OCI-LY1 (cell line): ENCODE data around the gene STX12.
"Not testable (repeated sequence)": the region's sequence is repeated elsewhere in the genome, so short reads cannot be mapped to it uniquely, and the experiment has no call there.

ENCODE experiments used
- H2AFZ ChIP-seq: fragments of 200-600 bp; sonication (generic), shearing (Covaris generic); 2 replicates; pipeline ENCODE4 v1.6.0; 2014; ENCODE audit warnings: antibody characterized with exemption, mild to moderate bottlenecking, low read length
- H3F3A ChIP-seq: fragments of 200-600 bp; sonication (generic), shearing (Covaris generic); 2 replicates; pipeline ENCODE4 v1.6.0; 2014; ENCODE audit warnings: mild to moderate bottlenecking, antibody characterized with exemption, low read length, moderate library complexity; ENCODE audit not compliant: insufficient read depth
- H3K27ac ChIP-seq: fragments of 200-600 bp; sonication (generic); 2 replicates; pipeline ENCODE4 v1.5.1; 2014; ENCODE audit warnings: low read length, mixed run types, mild to moderate bottlenecking, low read depth; ENCODE audit not compliant: poor library complexity, severe bottlenecking
- H3K27me3 ChIP-seq: fragments of 200-600 bp; sonication (generic); 2 replicates; pipeline ENCODE4 v1.6.0; 2014; ENCODE audit warnings: antibody characterized with exemption, mild to moderate bottlenecking, low read length, moderate library complexity; ENCODE audit not compliant: insufficient read depth
- H3K36me3 ChIP-seq: fragments of 200-600 bp; sonication (generic); 2 replicates; pipeline ENCODE4 v1.6.1; 2014; ENCODE audit warnings: mild to moderate bottlenecking, antibody characterized with exemption, low read length, moderate library complexity, mixed read lengths; ENCODE audit not compliant: insufficient read depth
- H3K4me1 ChIP-seq: fragments of 200-600 bp; sonication (generic); 2 replicates; pipeline ENCODE4 v1.5.1; 2014; ENCODE audit warnings: mild to moderate bottlenecking, low read length, moderate library complexity; ENCODE audit not compliant: insufficient read depth, severe bottlenecking
- H3K4me2 ChIP-seq: fragments of 200-600 bp; sonication (generic), shearing (Covaris generic); 2 replicates; pipeline ENCODE4 v1.6.1; 2014; ENCODE audit warnings: low read length
- H3K4me3 ChIP-seq: fragments of 200-600 bp; sonication (generic); 2 replicates; pipeline ENCODE4 v1.5.1; 2014; ENCODE audit warnings: low read length, low read depth, mild to moderate bottlenecking, mixed read lengths; ENCODE audit not compliant: poor library complexity, severe bottlenecking
- H3K79me2 ChIP-seq: fragments of 200-600 bp; shearing (Covaris generic); 2 replicates; pipeline ENCODE4 v1.6.1; 2016; ENCODE audit warnings: mixed run types, low read length, mixed read lengths; ENCODE audit not compliant: insufficient read depth
- H3K9ac ChIP-seq: fragments of 200-600 bp; sonication (generic), shearing (Covaris generic); 2 replicates; pipeline ENCODE4 v1.6.1; 2014; ENCODE audit warnings: mild to moderate bottlenecking, low read length, mixed read lengths
- H3K9me2 ChIP-seq: fragments of 200-600 bp; sonication (generic), shearing (Covaris generic); 2 replicates; pipeline ENCODE4 v1.6.1; 2014; ENCODE audit warnings: low read depth, mild to moderate bottlenecking, low read length, mixed read lengths
- H3K9me3 ChIP-seq: fragments of 200-600 bp; shearing (Covaris generic); 2 replicates; pipeline ENCODE4 v1.6.1; 2014; ENCODE audit warnings: low read length, mixed read lengths
- H4K20me1 ChIP-seq: fragments of 200-600 bp; sonication (generic), shearing (Covaris generic); 2 replicates; pipeline ENCODE4 v1.6.0; 2016; ENCODE audit warnings: mild to moderate bottlenecking, low read length; ENCODE audit not compliant: insufficient read depth
- CTCF ChIP-seq: fragments of 200-600 bp; sonication (generic), shearing (Covaris generic); IDR thresholded peaks from 2 replicates; pipeline ENCODE4 v1.5.1; 2017; ENCODE audit warnings: mild to moderate bottlenecking, antibody characterized with exemption, low read length, moderate library complexity, mixed read lengths
- EZH2 ChIP-seq: fragments of 200-600 bp; sonication (generic), shearing (Covaris generic); IDR thresholded peaks from 2 replicates; pipeline ENCODE4 v1.8.0; 2017; ENCODE audit warnings: borderline replicate concordance, mixed run types, mild to moderate bottlenecking, antibody characterized with exemption, low read length, moderate library complexity, mixed read lengths

The STX12 gene

GRCh38 chr1:27823784-27824183 is 50.8 kb downstream of the STX12 start:
- no peak overlapping the region for H3K9ac ChIP-seq
- H3K36me3 ChIP-seq: peaks cover 32% of the 10 kb centered on the region

DNA sequence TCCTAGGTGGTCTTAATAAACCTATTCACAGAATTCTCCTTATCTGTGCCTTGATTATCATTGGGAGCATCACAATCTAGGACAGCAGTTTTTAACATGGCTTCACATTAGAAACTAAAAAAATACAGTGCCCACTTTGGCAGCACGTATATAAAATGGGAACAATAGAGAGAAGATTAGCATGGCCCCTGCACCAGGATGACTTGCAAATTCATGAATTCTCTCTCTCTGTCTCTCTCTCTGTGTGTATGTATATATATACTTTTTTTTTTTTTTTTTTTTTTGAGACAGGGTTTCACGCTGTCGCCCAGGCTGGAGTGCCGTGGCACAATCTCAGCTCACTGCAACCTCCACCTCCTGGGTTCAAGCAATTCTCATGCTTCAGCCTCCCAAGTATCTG is 51.4 kb downstream of the STX12 start:
- no peak overlapping the region for H2AFZ ChIP-seq
- peaks cover 27% of the 10 kb centered on the region for H3K36me3 ChIP-seq
- no peaks in the 10 kb centered on the region for H3K27me3 ChIP-seq
- H3K4me1 ChIP-seq: no peaks in the 10 kb centered on the region
- H3K27ac ChIP-seq: no peak overlapping the region
- H3K9ac ChIP-seq: no peak overlapping the region
- H3K79me2 ChIP-seq: no peaks in the 10 kb centered on the region
- no peaks in the 10 kb centered on the region for H3K9me3 ChIP-seq
- no peak for TF ChIP-seq CTCF
- TF ChIP-seq EZH2: no peak
- H3K4me3 ChIP-seq: no peak overlapping the region
- H3K4me2 ChIP-seq: no peak overlapping the region
- H4K20me1 ChIP-seq: no peaks in the 10 kb centered on the region
- no peaks in the 10 kb centered on the region for H3K9me2 ChIP-seq
- peaks cover 10% of the 10 kb centered on the region; the same call in 1 of the 2 replicates for H3F3A ChIP-seq

More at GRCh38 chr1:27823784-27824183, 50.8 kb downstream of the STX12 start:
- no peaks in the 10 kb centered on the region for H3K79me2 ChIP-seq
- no peaks in the 10 kb centered on the region for H3K9me2 ChIP-seq
- no peaks in the 10 kb centered on the region for H3K4me1 ChIP-seq
- H4K20me1 ChIP-seq: no peaks in the 10 kb centered on the region
- TF ChIP-seq EZH2: no peak
- TF ChIP-seq CTCF: no peak
- no peak overlapping the region for H3K4me3 ChIP-seq
- H3K4me2 ChIP-seq: no peak overlapping the region
- H3K27ac ChIP-seq: no peak overlapping the region
- peaks cover 10% of the 10 kb centered on the region; the same call in 1 of the 2 replicates for H3F3A ChIP-seq
- no peaks in the 10 kb centered on the region for H3K9me3 ChIP-seq
- H2AFZ ChIP-seq: no peak overlapping the region
- no peaks in the 10 kb centered on the region for H3K27me3 ChIP-seq

- H3K4me2 ChIP-seq: peak overlapping the region; percentile 89
- H3K4me1 ChIP-seq: peaks cover 22% of the 10 kb centered on the region
- H3F3A ChIP-seq, H2AFZ ChIP-seq, H3K27ac ChIP-seq, H4K20me1 ChIP-seq, H3K9me3 ChIP-seq, H3K9me2 ChIP-seq, H3K27me3 ChIP-seq: not testable (repeated sequence)
- H3K79me2 ChIP-seq: peaks cover 38% of the 10 kb centered on the region
- H3K4me3 ChIP-seq: peak overlapping the region; percentile 91
- peaks cover 22% of the 10 kb centered on the region for H3K36me3 ChIP-seq
- peak overlapping the region; percentile 95 for H3K9ac ChIP-seq
These were observed 56.4 kb downstream of the STX12 start for GRCh38 chr1:27829339-27829960.
